OCI-LY3 (cell line): ENCODE results near the gene WBP2.
"Not testable (repeated sequence)": the region's sequence is repeated elsewhere in the genome, so short reads cannot be mapped to it uniquely, and the experiment has no call there.

Experiments used
- H2AFZ ChIP-seq: fragments of 200-600, 300-600 bp; shearing (Covaris generic); 2 replicates; pipeline ENCODE4 v1.6.0; 2014; ENCODE audit warnings: antibody characterized with exemption, low read depth, low read length
- H3K27ac ChIP-seq: fragments of 200-600, 300-600 bp; sonication (generic); 2 replicates; pipeline ENCODE4 v1.5.1; 2014; ENCODE audit warnings: mild to moderate bottlenecking, low read length, moderate library complexity, mixed read lengths
- H3K27me3 ChIP-seq: fragments of 200-600, 300-600 bp; sonication (generic); 2 replicates; pipeline ENCODE4 v1.6.1; 2014; ENCODE audit warnings: low read depth, low read length, mixed read lengths
- H3K36me3 ChIP-seq: fragments of 200-600, 300-600 bp; sonication (generic); replicated peaks from 2 replicates; pipeline ENCODE3; 2014; ENCODE audit warnings: low read depth, low read length, mixed read lengths
- H3K4me1 ChIP-seq: fragments of 300-600, 200-600 bp; sonication (generic); 2 replicates; pipeline ENCODE4 v1.6.1; 2014; ENCODE audit warnings: low read length, mixed read lengths
- H3K4me2 ChIP-seq: fragments of 200-600, 300-600 bp; sonication (generic); 2 replicates; pipeline ENCODE4 v1.6.1; 2014; ENCODE audit warnings: low read length, mixed read lengths
- H3K4me3 ChIP-seq: fragments of 300-600, 200-600 bp; sonication (generic); 2 replicates; pipeline ENCODE4 v1.5.1; 2014; ENCODE audit warnings: antibody characterized with exemption, mild to moderate bottlenecking, low read length, moderate library complexity
- H3K79me2 ChIP-seq: fragments of 300-600, 200-600 bp; shearing (Covaris generic); 2 replicates; pipeline ENCODE4 v1.6.1; 2014; ENCODE audit warnings: mild to moderate bottlenecking, low read length, mixed read lengths
- H3K9ac ChIP-seq: fragments of 300-600, 200-600 bp; shearing (Covaris generic); 2 replicates; pipeline ENCODE4 v1.6.0; 2014; ENCODE audit warnings: mild to moderate bottlenecking, low read length, moderate library complexity
- H3K9me3 ChIP-seq: fragments of 200-600, 300-600 bp; shearing (Covaris generic); 2 replicates; pipeline ENCODE4 v1.6.1; 2014; ENCODE audit warnings: low read length, mixed read lengths; ENCODE audit not compliant: insufficient read depth
- H4K20me1 ChIP-seq: fragments of 200-600, 300-600 bp; sonication (generic); 2 replicates; pipeline ENCODE4 v1.6.1; 2016; ENCODE audit warnings: low read length, mixed read lengths; ENCODE audit not compliant: insufficient read depth
- CTCF ChIP-seq: fragments of 200-600, 300-600 bp; sonication (generic); IDR thresholded peaks from 2 replicates; pipeline ENCODE4 v1.5.1; 2014; ENCODE audit warnings: antibody characterized with exemption, low read length, low read depth
- EZH2phosphoT487 ChIP-seq: fragments of 200-600 bp; shearing (Covaris generic); IDR thresholded peaks from 2 replicates; pipeline ENCODE4 v1.6.1; 2018; ENCODE audit warnings: antibody characterized with exemption, mixed run types, low read depth

Gene WBP2

GRCh38 chr17:75813081-75814020 lies 41.8 kb downstream of the WBP2 start:
- H3K4me2 ChIP-seq, result no peak overlapping the region
- H3K79me2 ChIP-seq, result no peaks in the 10 kb centered on the region
- H3K27ac ChIP-seq, result no peak overlapping the region
- H3K9me3 ChIP-seq, result no peaks in the 10 kb centered on the region
- no peak for TF ChIP-seq EZH2phosphoT487
- no peak for TF ChIP-seq CTCF
- no peak overlapping the region for H3K9ac ChIP-seq
- no peak overlapping the region for H2AFZ ChIP-seq
- H3K4me3 ChIP-seq, result no peak overlapping the region
- peaks cover 24% of the 10 kb centered on the region for H3K36me3 ChIP-seq
- H3K27me3 ChIP-seq, result no peaks in the 10 kb centered on the region
- H4K20me1 ChIP-seq, result peaks cover 3% of the 10 kb centered on the region; the same call in 1 of the 2 replicates
- H3K4me1 ChIP-seq, result no peaks in the 10 kb centered on the region

- Histone ChIP-seq H2AFZ (no peak overlapping the region), H3K9me3 (no peaks in the 10 kb centered on the region), H4K20me1 (peaks cover 3% of the 10 kb centered on the region; the same call in 1 of the 2 replicates), H3K27ac (no peak overlapping the region), H3K4me3 (no peak overlapping the region), H3K4me2 (no peak overlapping the region), H3K9ac (no peak overlapping the region), H3K79me2 (no peaks in the 10 kb centered on the region), H3K36me3 (peaks cover 23% of the 10 kb centered on the region), H3K27me3 (no peaks in the 10 kb centered on the region), H3K4me1 (no peaks in the 10 kb centered on the region)
- no peak for TF ChIP-seq CTCF
- no peak for TF ChIP-seq EZH2phosphoT487
Measured at GRCh38 chr17:75812096-75813013, 42.8 kb downstream of the WBP2 start.

- peaks cover 3% of the 10 kb centered on the region; the same call in 1 of the 2 replicates for H4K20me1 ChIP-seq
- H3K79me2 ChIP-seq, result no peaks in the 10 kb centered on the region
- no peak overlapping the region for H3K4me2 ChIP-seq
- H3K27ac ChIP-seq, result no peak overlapping the region
- H3K36me3 ChIP-seq, result peaks cover 17% of the 10 kb centered on the region
- H3K4me1 ChIP-seq, result no peaks in the 10 kb centered on the region
- TF ChIP-seq CTCF (no peak), EZH2phosphoT487 (no peak)
- H3K9me3 ChIP-seq, result no peaks in the 10 kb centered on the region
- H2AFZ ChIP-seq, result no peak overlapping the region
- no peak overlapping the region for H3K4me3 ChIP-seq
- H3K9ac ChIP-seq, result no peak overlapping the region
- no peaks in the 10 kb centered on the region for H3K27me3 ChIP-seq
Measured at GRCh38 chr17:75811174-75811573, 44.0 kb downstream of the WBP2 start.

- not testable (repeated sequence) for H4K20me1 ChIP-seq, H3K4me1 ChIP-seq, H3K4me2 ChIP-seq, H3K27me3 ChIP-seq, H3K79me2 ChIP-seq, H3K27ac ChIP-seq, H3K4me3 ChIP-seq, H3K9me3 ChIP-seq, H2AFZ ChIP-seq, H3K9ac ChIP-seq
- H3K36me3 ChIP-seq, result peaks cover 17% of the 10 kb centered on the region
Measured at GRCh38 chr17:75810756-75811155, 44.4 kb downstream of the WBP2 start.
